ENCODE results near the gene METTL4.

DNA sequence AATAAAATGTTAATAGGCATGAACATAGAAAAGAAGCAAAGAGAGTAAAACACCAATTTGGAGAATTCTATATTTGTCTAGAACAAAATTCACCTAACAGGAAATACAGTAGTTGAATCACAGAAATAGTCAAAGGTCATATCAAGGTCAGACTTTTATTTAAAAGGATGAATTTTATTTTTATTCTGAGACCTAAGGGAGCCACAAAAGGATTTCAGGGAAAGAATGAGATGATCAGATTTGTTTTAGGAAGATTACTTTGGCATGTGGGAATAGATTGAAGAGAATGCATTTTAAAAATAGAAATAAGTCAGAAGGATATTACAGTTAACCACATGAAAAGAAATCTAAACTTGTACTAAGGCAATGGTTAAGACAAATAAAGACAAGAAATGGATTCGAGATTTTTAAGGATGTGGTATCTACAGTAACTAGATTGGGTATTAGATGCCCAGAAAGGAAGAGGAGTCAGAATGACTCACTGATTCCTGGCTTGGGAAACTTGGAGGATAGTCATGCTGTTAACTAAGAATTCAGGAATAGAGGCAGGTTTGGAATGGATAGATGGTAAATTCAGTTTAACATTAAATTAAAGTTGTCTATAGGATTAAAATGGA, 56.0 kb downstream of the METTL4 start:
- TF ChIP-seq, protein P1, sequence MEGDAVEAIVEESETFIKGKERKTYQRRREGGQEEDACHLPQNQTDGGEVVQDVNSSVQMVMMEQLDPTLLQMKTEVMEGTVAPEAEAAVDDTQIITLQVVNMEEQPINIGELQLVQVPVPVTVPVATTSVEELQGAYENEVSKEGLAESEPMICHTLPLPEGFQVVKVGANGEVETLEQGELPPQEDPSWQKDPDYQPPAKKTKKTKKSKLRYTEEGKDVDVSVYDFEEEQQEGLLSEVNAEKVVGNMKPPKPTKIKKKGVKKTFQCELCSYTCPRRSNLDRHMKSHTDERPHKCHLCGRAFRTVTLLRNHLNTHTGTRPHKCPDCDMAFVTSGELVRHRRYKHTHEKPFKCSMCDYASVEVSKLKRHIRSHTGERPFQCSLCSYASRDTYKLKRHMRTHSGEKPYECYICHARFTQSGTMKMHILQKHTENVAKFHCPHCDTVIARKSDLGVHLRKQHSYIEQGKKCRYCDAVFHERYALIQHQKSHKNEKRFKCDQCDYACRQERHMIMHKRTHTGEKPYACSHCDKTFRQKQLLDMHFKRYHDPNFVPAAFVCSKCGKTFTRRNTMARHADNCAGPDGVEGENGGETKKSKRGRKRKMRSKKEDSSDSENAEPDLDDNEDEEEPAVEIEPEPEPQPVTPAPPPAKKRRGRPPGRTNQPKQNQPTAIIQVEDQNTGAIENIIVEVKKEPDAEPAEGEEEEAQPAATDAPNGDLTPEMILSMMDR (IDR thresholded peaks at IDR 0.05; ENCODE audit: poor library complexity, severe bottlenecking): no peak
- TF ChIP-seq TAF1 (IDR thresholded peaks at IDR 0.05; ENCODE audit: low read depth): no peak
- TF ChIP-seq, protein P2, sequence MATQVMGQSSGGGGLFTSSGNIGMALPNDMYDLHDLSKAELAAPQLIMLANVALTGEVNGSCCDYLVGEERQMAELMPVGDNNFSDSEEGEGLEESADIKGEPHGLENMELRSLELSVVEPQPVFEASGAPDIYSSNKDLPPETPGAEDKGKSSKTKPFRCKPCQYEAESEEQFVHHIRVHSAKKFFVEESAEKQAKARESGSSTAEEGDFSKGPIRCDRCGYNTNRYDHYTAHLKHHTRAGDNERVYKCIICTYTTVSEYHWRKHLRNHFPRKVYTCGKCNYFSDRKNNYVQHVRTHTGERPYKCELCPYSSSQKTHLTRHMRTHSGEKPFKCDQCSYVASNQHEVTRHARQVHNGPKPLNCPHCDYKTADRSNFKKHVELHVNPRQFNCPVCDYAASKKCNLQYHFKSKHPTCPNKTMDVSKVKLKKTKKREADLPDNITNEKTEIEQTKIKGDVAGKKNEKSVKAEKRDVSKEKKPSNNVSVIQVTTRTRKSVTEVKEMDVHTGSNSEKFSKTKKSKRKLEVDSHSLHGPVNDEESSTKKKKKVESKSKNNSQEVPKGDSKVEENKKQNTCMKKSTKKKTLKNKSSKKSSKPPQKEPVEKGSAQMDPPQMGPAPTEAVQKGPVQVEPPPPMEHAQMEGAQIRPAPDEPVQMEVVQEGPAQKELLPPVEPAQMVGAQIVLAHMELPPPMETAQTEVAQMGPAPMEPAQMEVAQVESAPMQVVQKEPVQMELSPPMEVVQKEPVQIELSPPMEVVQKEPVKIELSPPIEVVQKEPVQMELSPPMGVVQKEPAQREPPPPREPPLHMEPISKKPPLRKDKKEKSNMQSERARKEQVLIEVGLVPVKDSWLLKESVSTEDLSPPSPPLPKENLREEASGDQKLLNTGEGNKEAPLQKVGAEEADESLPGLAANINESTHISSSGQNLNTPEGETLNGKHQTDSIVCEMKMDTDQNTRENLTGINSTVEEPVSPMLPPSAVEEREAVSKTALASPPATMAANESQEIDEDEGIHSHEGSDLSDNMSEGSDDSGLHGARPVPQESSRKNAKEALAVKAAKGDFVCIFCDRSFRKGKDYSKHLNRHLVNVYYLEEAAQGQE (IDR thresholded peaks at IDR 0.05; ENCODE audit: borderline replicate concordance): no peak

Data from neural cell (in vitro differentiated cells).